SK-N-SH (cell line): ENCODE data around the gene ABHD17C. TPM values are rescaled to one million over a fixed set of nuclear protein-coding genes. Genes with fewer than 3 reads are reported as not detected.

Source experiments
- CTCF ChIA-PET: fragments of 300-600, 350-600 bp; formaldehyde crosslinking; extraction: SDS; loops from one replicate; lab custom pipeline; 2021; lab: Yijun Ruan, JAX
- POLR2A ChIA-PET: fragments of 350-600 bp; sonication (Branson Sonifier 250); formaldehyde crosslinking; extraction: SDS; loops from one replicate; lab custom pipeline; 2020; ENCODE audit warnings: antibody characterized with exemption, inconsistent platforms; lab: Yijun Ruan, JAX
- DNase-seq: peaks from one replicate; pipeline ENCODE4 v3.0.0; 2012
- H2AFZ ChIP-seq: fragments of 200-600 bp; sonication (generic); 2 replicates; pipeline ENCODE4 v1.8.1; 2016; ENCODE audit warnings: antibody characterized with exemption, mild to moderate bottlenecking, low read depth
- H3F3A ChIP-seq: fragments of 200-600 bp; sonication (generic); replicated peaks from 2 replicates; pipeline ENCODE3; 2016; ENCODE audit warnings: antibody characterized with exemption, mild to moderate bottlenecking; ENCODE audit not compliant: insufficient read depth
- H3K27ac ChIP-seq, 2 experiments: fragments of 200-500 bp in 1 of 2; fragments of 200-600 bp in 1 of 2; sonication (Bioruptor generic) in 1 of 2; sonication (generic), shearing (Covaris generic) in 1 of 2; 2 replicates each; pipeline versions ENCODE4 v1.5.1 to v1.6.1; 2014 to 2016; ENCODE audit warnings: low read depth in 2 of 2, inconsistent platforms in 1 of 2, low read length in 1 of 2, mild to moderate bottlenecking in 1 of 2, mixed read lengths in 1 of 2
- H3K27me3 ChIP-seq: fragments of 200-600 bp; sonication (generic), shearing (Covaris generic); 2 replicates; pipeline ENCODE4 v1.6.1; 2016; ENCODE audit warnings: mixed run types; ENCODE audit not compliant: insufficient read depth
- H3K36me3 ChIP-seq, 2 experiments: fragments of 200-500 bp in 1 of 2; fragments of 200-600 bp in 1 of 2; sonication (Bioruptor generic) in 1 of 2; sonication (generic) in 1 of 2; replicated peaks in 1 of 2; 2 replicates each; pipeline versions ENCODE3 to v1.5.1; 2014 to 2016; ENCODE audit warnings: low read length in 1 of 2, mild to moderate bottlenecking in 1 of 2; ENCODE audit not compliant: insufficient read depth in 2 of 2, control insufficient read depth in 1 of 2
- H3K4me1 ChIP-seq, 2 experiments: fragments of 200-500 bp in 1 of 2; fragments of 200-600 bp in 1 of 2; sonication (Bioruptor generic) in 1 of 2; sonication (generic), shearing (Covaris generic) in 1 of 2; 2 replicates each; pipeline versions ENCODE4 v1.5.1 to v1.6.1; 2014 to 2016; ENCODE audit warnings: low read depth in 1 of 2, low read length in 1 of 2, mixed run types in 1 of 2; ENCODE audit not compliant: insufficient read depth in 2 of 2, control insufficient read depth in 1 of 2
- H3K4me2 ChIP-seq: fragments of 200-600 bp; sonication (generic), shearing (Covaris generic); 2 replicates; pipeline ENCODE4 v1.6.1; 2017; ENCODE audit warnings: mixed run types
- H3K4me3 ChIP-seq, 2 experiments: fragments of 200-500 bp in 1 of 2; fragments of 200-600 bp in 1 of 2; sonication (Bioruptor generic) in 1 of 2; sonication (generic), shearing (Covaris generic) in 1 of 2; 2 replicates each; pipeline versions ENCODE4 v1.5.1 to v1.8.1; 2014 to 2016; ENCODE audit warnings: low read depth in 2 of 2, inconsistent platforms in 1 of 2, low read length in 1 of 2, mild to moderate bottlenecking in 1 of 2, mixed read lengths in 1 of 2, moderate library complexity in 1 of 2
- H3K79me2 ChIP-seq: fragments of 200-600 bp; sonication (generic); 2 replicates; pipeline ENCODE4 v1.8.1; 2017; ENCODE audit warnings: mild to moderate bottlenecking; ENCODE audit not compliant: insufficient read depth
- H3K9ac ChIP-seq: fragments of 200-600 bp; sonication (generic); 2 replicates; pipeline ENCODE4 v1.6.1; 2017; ENCODE audit warnings: mixed run types
- H3K9me2 ChIP-seq: fragments of 200-600 bp; sonication (generic); 2 replicates; pipeline ENCODE4 v1.6.1; 2017; ENCODE audit warnings: mixed run types
- H3K9me3 ChIP-seq: fragments of 200-600 bp; sonication (generic); 2 replicates; pipeline ENCODE4 v1.6.1; 2017; ENCODE audit warnings: mixed run types, mild to moderate bottlenecking, moderate library complexity
- H4K20me1 ChIP-seq: fragments of 200-600 bp; sonication (generic); 2 replicates; pipeline ENCODE4 v1.6.1; 2017; ENCODE audit warnings: mild to moderate bottlenecking, mixed run types; ENCODE audit not compliant: insufficient read depth
- CHD2 ChIP-seq: fragments of 150-350 bp; IDR thresholded peaks from 2 replicates; pipeline ENCODE4 v1.6.1; 2018; ENCODE audit warnings: low read length; ENCODE audit not compliant: partially characterized antibody
- EP300 ChIP-seq, 2 experiments: IDR thresholded peaks; 2 replicates each; pipeline versions ENCODE4 v1.4.0 to v1.6.1; 2012; ENCODE audit warnings: borderline replicate concordance in 1 of 2, low read depth in 1 of 2, low read length in 1 of 2
- JUND ChIP-seq: IDR thresholded peaks from 2 replicates; pipeline ENCODE4 v1.4.0; 2012
- MEF2A ChIP-seq: IDR thresholded peaks from 2 replicates; pipeline ENCODE4 v1.4.0; 2012; ENCODE audit warnings: low read depth, borderline replicate concordance
- MXI1 ChIP-seq: IDR thresholded peaks from 2 replicates; pipeline ENCODE4 v1.6.1; 2012; ENCODE audit warnings: mild to moderate bottlenecking, low read depth, low read length, improper control_type of control experiment
- NFIC ChIP-seq: IDR thresholded peaks from 2 replicates; pipeline ENCODE4 v1.4.0; 2012; ENCODE audit warnings: borderline replicate concordance
- SIN3A ChIP-seq: IDR thresholded peaks from 2 replicates; pipeline ENCODE4 v1.6.1; 2012; ENCODE audit warnings: low read depth, mild to moderate bottlenecking, low read length, moderate library complexity, borderline replicate concordance
- SMC3 ChIP-seq: IDR thresholded peaks from 2 replicates; pipeline ENCODE4 v1.6.1; 2012; ENCODE audit warnings: low read depth, low read length, improper control_type of control experiment
- TCF12 ChIP-seq: IDR thresholded peaks from 2 replicates; pipeline ENCODE4 v1.4.0; 2012
- TEAD4 ChIP-seq: IDR thresholded peaks from 2 replicates; pipeline ENCODE4 v1.4.0; 2012; ENCODE audit warnings: mild to moderate bottlenecking, borderline replicate concordance; ENCODE audit not compliant: insufficient read depth
- YY1 ChIP-seq: IDR thresholded peaks from 2 replicates; pipeline ENCODE4 v1.4.0; 2012; ENCODE audit warnings: low read depth, mild to moderate bottlenecking
- WGBS: methylation state at CpG from one replicate; pipeline ENCODE4 v1.1.6; 2017; ENCODE audit warnings: low lambda C conversion rate; 5-methylcytosine and 5-hydroxymethylcytosine counted together
- polyA plus RNA-seq, 3 experiments: library from polyadenylated mRNA; depleted of rRNA; stranded (reverse); fragments of >200 nt; gene quantifications; 2 replicates each; pipeline ENCODE4 v1.2.3, GENCODE V29; 2012
- TF ChIP-seq, protein P1 (sequence below): IDR thresholded peaks from 2 replicates; pipeline ENCODE4 v1.4.0; 2012; ENCODE audit warnings: low read depth, borderline replicate concordance
- TF ChIP-seq, protein P2 (sequence below): fragments of 200-600 bp; sonication (generic); IDR thresholded peaks from 2 replicates; pipeline ENCODE4 v1.6.1; 2017; ENCODE audit warnings: antibody characterized with exemption, mild to moderate bottlenecking, moderate library complexity
- TF ChIP-seq, protein P3 (sequence below): IDR thresholded peaks from 2 replicates; pipeline ENCODE4; 2012
- TF ChIP-seq, protein P4 (sequence below): fragments of 150-350 bp; IDR thresholded peaks from 2 replicates; pipeline ENCODE4 v1.6.1; 2017; ENCODE audit warnings: antibody characterized with exemption, low read length, low read depth, borderline replicate concordance

ABHD17C gene
- polyA plus RNA-seq, 1 of the 3 experiments (the other 2 are of a cell fraction): 11.7 TPM

DNA sequence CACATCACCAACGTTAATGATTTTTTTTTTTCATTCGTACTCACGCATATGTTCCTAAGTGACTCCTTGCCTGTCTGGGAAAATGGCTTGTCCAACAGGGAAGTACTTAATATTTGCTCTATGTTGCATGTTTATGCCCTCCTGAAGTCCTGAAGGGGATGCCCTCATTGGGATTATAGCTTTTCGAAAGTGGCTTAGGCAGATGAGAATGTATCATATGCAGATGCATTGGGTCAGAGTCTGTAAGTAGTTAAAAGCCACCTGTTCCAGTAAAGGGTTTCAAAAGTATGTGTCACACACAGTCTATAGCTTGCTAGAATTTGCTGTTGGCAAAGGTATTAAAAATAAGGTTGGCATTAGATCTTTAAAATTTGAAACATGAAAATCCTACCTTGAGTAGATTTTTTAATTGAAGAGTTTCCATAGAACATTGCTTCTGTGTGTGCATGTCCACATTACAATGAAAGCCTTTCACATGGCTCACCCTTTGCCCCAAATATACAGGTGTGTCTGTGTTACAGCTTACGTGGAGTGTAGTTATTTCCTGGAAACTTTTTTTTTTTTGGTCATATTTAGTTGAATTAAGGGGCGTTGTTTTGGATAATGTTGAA is 2.1 kb downstream of the ABHD17C start:
- no peaks in the 10 kb centered on the region for H3K9me2 ChIP-seq
- H4K20me1 ChIP-seq: peaks cover 9% of the 10 kb centered on the region
- H3K4me3 ChIP-seq: peak overlapping the region; percentile 73 to 76; a peak in 3 of 4 replicates
- no peak overlapping the region for H2AFZ ChIP-seq
- POLR2A ChIA-PET: no interaction called here
- H3K27me3 ChIP-seq: no peaks in the 10 kb centered on the region
- 86% methylated on average over 6 of the region's 6 CpGs for WGBS
- CTCF ChIA-PET: interaction anchor here (0.6 to 7.5 kb wide), 7 partner anchors 14 to 273 kb away, joined by 3 to 49 read pairs (median 7); partner anchors contain the start of gene CEMIP
- no peak overlapping the region for H3K9ac ChIP-seq
- TF ChIP-seq EP300 (IDR thresholded peaks at IDR 0.05; ENCODE audit: borderline replicate concordance in 1 of 2, low read depth in 1 of 2, low read length in 1 of 2): no peak
- TF ChIP-seq JUND: no peak
- TF ChIP-seq TCF12: no peak
- no peak for TF ChIP-seq YY1
- TF ChIP-seq, protein P1, sequence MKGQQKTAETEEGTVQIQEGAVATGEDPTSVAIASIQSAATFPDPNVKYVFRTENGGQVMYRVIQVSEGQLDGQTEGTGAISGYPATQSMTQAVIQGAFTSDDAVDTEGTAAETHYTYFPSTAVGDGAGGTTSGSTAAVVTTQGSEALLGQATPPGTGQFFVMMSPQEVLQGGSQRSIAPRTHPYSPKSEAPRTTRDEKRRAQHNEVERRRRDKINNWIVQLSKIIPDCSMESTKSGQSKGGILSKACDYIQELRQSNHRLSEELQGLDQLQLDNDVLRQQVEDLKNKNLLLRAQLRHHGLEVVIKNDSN: no peak
- no peaks in the 10 kb centered on the region for H3K36me3 ChIP-seq
- H3K4me2 ChIP-seq: peak overlapping the region; percentile 97
- H3K9me3 ChIP-seq: no peaks in the 10 kb centered on the region
- H3K79me2 ChIP-seq: peaks cover 51% of the 10 kb centered on the region
- H3F3A ChIP-seq: peaks cover 13% of the 10 kb centered on the region
- DNase-seq: no peak
- H3K27ac ChIP-seq: no peak overlapping the region
- H3K4me1 ChIP-seq: peaks cover 0 to 17% of the 10 kb centered on the region in 2 experiments; a peak in 2 of 4 replicates

DNA sequence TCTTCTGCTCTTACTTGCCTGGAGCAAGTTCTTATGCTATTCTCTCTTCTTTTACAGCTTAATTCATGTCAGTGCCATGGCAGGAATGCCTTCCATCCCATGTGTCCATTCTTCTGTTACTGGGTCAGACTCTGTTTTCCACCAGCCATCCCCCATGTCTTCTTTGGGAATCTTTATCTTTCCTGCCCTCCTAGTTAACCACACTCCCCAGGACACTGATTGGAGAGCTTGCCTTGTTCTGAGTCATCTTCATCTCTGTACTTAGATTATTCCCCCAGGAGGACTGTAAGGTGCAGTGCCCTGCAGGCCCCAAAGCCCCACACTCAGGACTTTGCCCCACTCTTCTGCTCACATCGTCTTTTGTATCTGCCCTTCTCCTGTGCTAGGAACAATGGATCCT is 3.6 kb downstream of the ABHD17C start:
- Histone ChIP-seq H3F3A (peaks cover 10% of the 10 kb centered on the region), H3K4me3 (no peak overlapping the region), H3K9me3 (no peaks in the 10 kb centered on the region), H3K79me2 (peaks cover 60% of the 10 kb centered on the region), H4K20me1 (peaks cover 9% of the 10 kb centered on the region), H3K36me3 (peaks cover 0 to 3% of the 10 kb centered on the region in 2 experiments), H3K9ac (no peak overlapping the region), H3K9me2 (no peaks in the 10 kb centered on the region), H3K27me3 (no peaks in the 10 kb centered on the region), H3K27ac (no peak overlapping the region), H2AFZ (no peak overlapping the region), H3K4me2 (no peak overlapping the region), H3K4me1 (peaks cover 0 to 18% of the 10 kb centered on the region in 2 experiments; a peak in 2 of 4 replicates)
- DNase-seq: no peak
- TF ChIP-seq, protein P2, sequence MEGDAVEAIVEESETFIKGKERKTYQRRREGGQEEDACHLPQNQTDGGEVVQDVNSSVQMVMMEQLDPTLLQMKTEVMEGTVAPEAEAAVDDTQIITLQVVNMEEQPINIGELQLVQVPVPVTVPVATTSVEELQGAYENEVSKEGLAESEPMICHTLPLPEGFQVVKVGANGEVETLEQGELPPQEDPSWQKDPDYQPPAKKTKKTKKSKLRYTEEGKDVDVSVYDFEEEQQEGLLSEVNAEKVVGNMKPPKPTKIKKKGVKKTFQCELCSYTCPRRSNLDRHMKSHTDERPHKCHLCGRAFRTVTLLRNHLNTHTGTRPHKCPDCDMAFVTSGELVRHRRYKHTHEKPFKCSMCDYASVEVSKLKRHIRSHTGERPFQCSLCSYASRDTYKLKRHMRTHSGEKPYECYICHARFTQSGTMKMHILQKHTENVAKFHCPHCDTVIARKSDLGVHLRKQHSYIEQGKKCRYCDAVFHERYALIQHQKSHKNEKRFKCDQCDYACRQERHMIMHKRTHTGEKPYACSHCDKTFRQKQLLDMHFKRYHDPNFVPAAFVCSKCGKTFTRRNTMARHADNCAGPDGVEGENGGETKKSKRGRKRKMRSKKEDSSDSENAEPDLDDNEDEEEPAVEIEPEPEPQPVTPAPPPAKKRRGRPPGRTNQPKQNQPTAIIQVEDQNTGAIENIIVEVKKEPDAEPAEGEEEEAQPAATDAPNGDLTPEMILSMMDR: no peak
- no peak for TF ChIP-seq MXI1
- CTCF ChIA-PET: interaction anchor here (5.0 to 7.5 kb wide), 2 partner anchors 78 to 131 kb away, joined by 28 to 49 read pairs; no protein-coding TSS in a partner anchor
- 95% methylated on average over 1 of the region's 1 CpG for WGBS
- POLR2A ChIA-PET: no interaction called here

DNA sequence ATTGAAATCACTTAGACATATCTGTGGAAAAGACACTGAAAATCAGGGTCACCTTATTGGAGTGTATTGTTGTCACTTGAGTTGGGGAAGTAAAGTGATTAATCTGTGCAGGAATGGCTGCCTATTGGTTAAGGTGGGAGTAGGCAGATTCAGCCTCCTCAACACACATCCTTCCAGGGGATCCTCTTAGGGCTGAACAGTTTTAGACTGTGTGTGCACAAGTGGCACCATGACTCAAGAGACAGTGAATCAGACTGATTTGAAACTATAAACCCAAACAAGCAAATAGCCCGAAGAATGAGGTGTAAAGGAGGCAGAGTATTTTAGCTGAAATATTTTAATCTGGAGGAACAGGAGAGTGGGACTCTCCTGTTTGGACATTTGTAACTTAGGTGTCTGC is 4.9 kb downstream of the ABHD17C start:
- whole genome bisulfite sequencing: 79% methylated on average over 1 of the region's 1 CpG
- Histone ChIP-seq H3K36me3 (peaks cover 0 to 3% of the 10 kb centered on the region in 2 experiments), H3K4me3 (no peak overlapping the region), H3K9me3 (no peaks in the 10 kb centered on the region), H2AFZ (no peak overlapping the region), H4K20me1 (peaks cover 9% of the 10 kb centered on the region), H3K9ac (no peak overlapping the region), H3K27ac (no peak overlapping the region), H3F3A (no peaks in the 10 kb centered on the region), H3K4me1 (peaks cover 0 to 18% of the 10 kb centered on the region in 2 experiments; a peak in 2 of 4 replicates), H3K79me2 (peaks cover 71% of the 10 kb centered on the region), H3K9me2 (no peaks in the 10 kb centered on the region), H3K4me2 (no peak overlapping the region), H3K27me3 (no peaks in the 10 kb centered on the region)
- CTCF ChIA-PET: interaction anchor here (1.1 kb wide), 1 partner anchor 133 kb away, joined by 4 read pairs; no protein-coding TSS in a partner anchor
- DNase-seq: no peak
- POLR2A ChIA-PET: no interaction called here
- TF ChIP-seq TEAD4 (no peak), JUND (no peak), NFIC (no peak), SMC3 (no peak), TCF12 (no peak), MEF2A (no peak), CHD2 (no peak), SIN3A (no peak)
- TF ChIP-seq, protein P3, sequence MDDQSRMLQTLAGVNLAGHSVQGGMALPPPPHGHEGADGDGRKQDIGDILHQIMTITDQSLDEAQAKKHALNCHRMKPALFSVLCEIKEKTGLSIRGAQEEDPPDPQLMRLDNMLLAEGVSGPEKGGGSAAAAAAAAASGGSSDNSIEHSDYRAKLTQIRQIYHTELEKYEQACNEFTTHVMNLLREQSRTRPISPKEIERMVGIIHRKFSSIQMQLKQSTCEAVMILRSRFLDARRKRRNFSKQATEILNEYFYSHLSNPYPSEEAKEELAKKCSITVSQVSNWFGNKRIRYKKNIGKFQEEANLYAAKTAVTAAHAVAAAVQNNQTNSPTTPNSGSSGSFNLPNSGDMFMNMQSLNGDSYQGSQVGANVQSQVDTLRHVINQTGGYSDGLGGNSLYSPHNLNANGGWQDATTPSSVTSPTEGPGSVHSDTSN: no peak
- TF ChIP-seq, protein P4, sequence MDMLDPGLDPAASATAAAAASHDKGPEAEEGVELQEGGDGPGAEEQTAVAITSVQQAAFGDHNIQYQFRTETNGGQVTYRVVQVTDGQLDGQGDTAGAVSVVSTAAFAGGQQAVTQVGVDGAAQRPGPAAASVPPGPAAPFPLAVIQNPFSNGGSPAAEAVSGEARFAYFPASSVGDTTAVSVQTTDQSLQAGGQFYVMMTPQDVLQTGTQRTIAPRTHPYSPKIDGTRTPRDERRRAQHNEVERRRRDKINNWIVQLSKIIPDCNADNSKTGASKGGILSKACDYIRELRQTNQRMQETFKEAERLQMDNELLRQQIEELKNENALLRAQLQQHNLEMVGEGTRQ: no peak
- TF ChIP-seq, protein P1: no peak
